ENCODE results near the gene EVC2. TPM values are rescaled to one million over a fixed set of nuclear protein-coding genes. Genes with fewer than 3 reads are reported as not detected.
A peak's percentile ranks its signal among the peaks of the same experiment; 100 is the strongest.

EVC2 gene
- total and polyA plus RNA-seq, 10 of the 15 experiments (the other 5 are each of a cell fraction or from before 2014, with no cell fraction given), result 0.34 to 10.4 (median 5.6) TPM

- WGBS (ENCODE audit: insufficient coverage, insufficient replicate concordance, low lambda C conversion rate, missing lambda C conversion rate), result 51% methylated on average over 21 of the region's 49 CpGs
- SMC1A ChIA-PET (ENCODE audit: uncharacterized antibody, unreplicated experiment), result no interaction called here
- in situ Hi-C loops (cut with MboI) (no loop called here), intact Hi-C loops (cut with micrococcal nuclease; ENCODE audit: unreplicated experiment) (loop anchor here (10.0 kb wide), 2 partner anchors 316 to 474 kb away; no protein-coding TSS in a partner anchor)
- CTCF ChIA-PET, result interaction anchor here (0.6 kb wide), 1 partner anchor 35 kb away, joined by 3 read pairs; no protein-coding TSS in a partner anchor
- Histone ChIP-seq H3K36me3 (ENCODE audit: control insufficient read depth in 2 of 2, insufficient read depth in 2 of 2, low read length in 1 of 2) (no peaks in the 10 kb centered on the region), H3K27me3 (replicated peaks in 1 of 2; ENCODE audit: control insufficient read depth in 2 of 2, insufficient read depth in 2 of 2, low read length in 1 of 2) (no peaks in the 10 kb centered on the region), H3K9me3 (replicated peaks; ENCODE audit: control insufficient read depth, insufficient read depth, low read length) (peaks cover 4% of the 10 kb centered on the region; the same call in 2 of the 3 replicates), H2AFZ (ENCODE audit: control insufficient read depth, low read depth, low read length) (peak within 1 kb of the TSS; percentile 68), H3K79me2 (ENCODE audit: control insufficient read depth, insufficient read depth, low read length) (peaks cover 18% of the 10 kb centered on the region), H3K27ac (ENCODE audit: control insufficient read depth, insufficient read depth) (peak within 1 kb of the TSS; percentile 78), H3K9ac (ENCODE audit: control insufficient read depth, insufficient read depth, low read length) (peak within 1 kb of the TSS; percentile 64), H3K4me3 (peak within 1 kb of the TSS; percentile 72), H3K4me1 (ENCODE audit: control insufficient read depth, insufficient read depth, low read length) (peaks cover 3% of the 10 kb centered on the region; the same call in 1 of the 2 replicates), H3K4me2 (ENCODE audit: control insufficient read depth, insufficient read depth) (peak within 1 kb of the TSS; percentile 73), H4K20me1 (ENCODE audit: control insufficient read depth, insufficient read depth) (no peaks in the 10 kb centered on the region)
- peak; percentile 58 for ATAC-seq
- DNase-seq (ENCODE audit: low read depth, low spot score), result no peak
- BruUV-seq (replicated peaks), result no TSS peak
- FAIRE-seq, result no peak
- RAD21 ChIA-PET (ENCODE audit: unreplicated experiment), result no interaction called here
- POLR2A ChIA-PET, result no interaction called here
- TF ChIP-seq KLF5 (IDR thresholded peaks at IDR 0.05; ENCODE audit: partially characterized antibody) (no peak), USF2 (IDR thresholded peaks at IDR 0.05; ENCODE audit: borderline replicate concordance, low read depth, low read length) (no peak), SIX5 (IDR thresholded peaks at IDR 0.05; ENCODE audit: low read depth, low read length, severe bottlenecking) (no peak), TAF1 (IDR thresholded peaks at IDR 0.05; ENCODE audit: borderline replicate concordance, low read depth, low read length) (peak; percentile 37; the same call in 1 of the 2 replicates), CTCF (IDR thresholded peaks at IDR 0.05 in 2 of 3, conservative IDR thresholded peaks at IDR 0.05 in 1 of 3; ENCODE audit: control insufficient read depth in 2 of 3, extremely low read depth in 1 of 3, insufficient read depth in 1 of 3, low read depth in 3 of 3, low read length in 3 of 3) (0 out of 6 replicates have a peak, but pooled peaks of 1 of the 3 experiments have one; percentile 1), IKZF1 (conservative IDR thresholded peaks at IDR 0.05) (0 out of 2 replicates have a peak, but pooled peaks have one; percentile 36), EGR1 (IDR thresholded peaks at IDR 0.05; ENCODE audit: borderline replicate concordance in 1 of 2, low read depth in 2 of 2, low read length in 2 of 2) (peak in 1 of 2 experiments; percentile 34; a peak in 1 of 3 replicates), GATAD2B (conservative IDR thresholded peaks at IDR 0.05; ENCODE audit: low read depth) (0 out of 2 replicates have a peak, but pooled peaks have one; percentile 17)
These were observed 2.7 kb upstream of the EVC2 start, which contains the start of gene EVC for GRCh38 chr4:5710961-5711478. Gene EVC (plus strand): TSS chr4:5711201. CDS start chr4:5711381, 180 bp downstream.

All from GM12878 (cell line).